Ascending aorta (tissue), 2 donors: ENCODE results near the gene NTNG2. TPM values are rescaled to one million over a fixed set of nuclear protein-coding genes. Genes with fewer than 3 reads are reported as not detected.
A peak's percentile ranks its signal among the peaks of the same experiment; 100 is the strongest.

Experiments
- DNase-seq, 2 donors: peaks; one replicate each; pipeline ENCODE4 v3.0.0-alpha.2; 2019; ENCODE audit warnings: low spot score in 2 of 2
- H3K27ac ChIP-seq, 2 donors: fragments of 200-600 bp; sonication (generic); one replicate each; pipeline ENCODE4 v1.5.1; 2016 to 2017; ENCODE audit warnings: mild to moderate bottlenecking in 1 of 2
- H3K27me3 ChIP-seq: fragments of 200-600 bp; sonication (generic); one replicate; pipeline ENCODE4 v1.5.1; 2017
- H3K36me3 ChIP-seq, 2 donors: fragments of 200-600 bp; sonication (generic); one replicate each; pipeline ENCODE4 v1.5.1; 2016
- H3K4me1 ChIP-seq, 2 donors: fragments of 200-600 bp; sonication (generic); one replicate each; pipeline ENCODE4 v1.5.1; 2016 to 2017; ENCODE audit warnings: mild to moderate bottlenecking in 1 of 2
- H3K4me3 ChIP-seq, 2 donors: fragments of 200-600 bp; sonication (generic); one replicate each; pipeline ENCODE4 v1.5.1; 2016 to 2017; ENCODE audit warnings: mild to moderate bottlenecking in 1 of 2
- H3K9me3 ChIP-seq, 2 donors: fragments of 200-600 bp; sonication (generic); one replicate each; pipeline ENCODE4 v1.5.1; 2016
- intact Hi-C: fragments of 100-400 bp; cut with DNase I; formaldehyde crosslinking; loops from one replicate; pipeline ENCODE4 v1.15.1; 2023
- total RNA-seq: library from RNA; depleted of rRNA; stranded (reverse); fragments of >200 nt; gene quantifications from one replicate; pipeline ENCODE4 v1.1.0, GENCODE V29; 2016
- TF ChIP-seq, protein P1 (sequence below), 3 experiments: fragments of 200-600 bp in 2 of 3; fragments of 450-650 bp in 1 of 3; sonication (generic) in 2 of 3; IDR thresholded peaks; one replicate each; pipeline ENCODE4 v1.5.1; 2016 to 2019; ENCODE audit warnings: antibody characterized with exemption in 3 of 3, mild to moderate bottlenecking in 1 of 3, moderate library complexity in 1 of 3

Gene NTNG2
- total RNA-seq, 1 donor from 2014 or later: 5.9 TPM

DNA sequence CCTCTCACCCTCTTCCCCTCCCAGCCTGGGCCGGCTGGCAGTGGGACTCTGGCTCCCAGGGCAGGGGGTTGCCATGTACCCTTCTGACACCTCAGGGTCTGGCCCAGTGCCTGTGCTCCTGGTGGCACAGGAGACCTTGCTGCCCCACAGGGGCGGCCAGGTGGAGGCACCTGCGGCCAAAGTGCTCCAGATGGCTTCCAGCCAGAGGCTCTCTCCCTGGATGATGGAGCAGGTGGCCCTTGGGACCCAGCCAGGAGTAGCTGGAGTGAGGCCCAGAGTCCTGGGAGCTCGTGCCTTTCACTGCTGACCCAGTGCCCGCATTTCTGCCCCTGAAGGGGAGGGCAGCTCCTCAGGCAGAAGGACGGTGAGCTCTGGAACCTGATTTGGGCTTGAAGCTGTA is 87.3 kb downstream of the NTNG2 start:
- Histone ChIP-seq H3K27me3 (no peaks in the 10 kb centered on the region), H3K27ac (no peak overlapping the region), H3K4me1 (no peaks in the 10 kb centered on the region), H3K9me3 (no peaks in the 10 kb centered on the region), H3K4me3 (no peak overlapping the region), H3K36me3 (no peaks in the 10 kb centered on the region)
- TF ChIP-seq, protein P1, sequence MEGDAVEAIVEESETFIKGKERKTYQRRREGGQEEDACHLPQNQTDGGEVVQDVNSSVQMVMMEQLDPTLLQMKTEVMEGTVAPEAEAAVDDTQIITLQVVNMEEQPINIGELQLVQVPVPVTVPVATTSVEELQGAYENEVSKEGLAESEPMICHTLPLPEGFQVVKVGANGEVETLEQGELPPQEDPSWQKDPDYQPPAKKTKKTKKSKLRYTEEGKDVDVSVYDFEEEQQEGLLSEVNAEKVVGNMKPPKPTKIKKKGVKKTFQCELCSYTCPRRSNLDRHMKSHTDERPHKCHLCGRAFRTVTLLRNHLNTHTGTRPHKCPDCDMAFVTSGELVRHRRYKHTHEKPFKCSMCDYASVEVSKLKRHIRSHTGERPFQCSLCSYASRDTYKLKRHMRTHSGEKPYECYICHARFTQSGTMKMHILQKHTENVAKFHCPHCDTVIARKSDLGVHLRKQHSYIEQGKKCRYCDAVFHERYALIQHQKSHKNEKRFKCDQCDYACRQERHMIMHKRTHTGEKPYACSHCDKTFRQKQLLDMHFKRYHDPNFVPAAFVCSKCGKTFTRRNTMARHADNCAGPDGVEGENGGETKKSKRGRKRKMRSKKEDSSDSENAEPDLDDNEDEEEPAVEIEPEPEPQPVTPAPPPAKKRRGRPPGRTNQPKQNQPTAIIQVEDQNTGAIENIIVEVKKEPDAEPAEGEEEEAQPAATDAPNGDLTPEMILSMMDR (IDR thresholded peaks at IDR 0.05): no peak
- peak in 1 of 2 donors; percentile 47 for DNase-seq
- intact Hi-C loops: no loop called here

GRCh38 chr9:132249690-132250089 is 87.8 kb downstream of the NTNG2 start:
- Histone ChIP-seq H3K9me3 (no peaks in the 10 kb centered on the region), H3K27ac (no peak overlapping the region), H3K4me3 (no peak overlapping the region), H3K4me1 (no peaks in the 10 kb centered on the region), H3K27me3 (no peaks in the 10 kb centered on the region), H3K36me3 (no peaks in the 10 kb centered on the region)
- TF ChIP-seq, protein P1 (IDR thresholded peaks at IDR 0.05): no peak
- intact Hi-C loops: no loop called here
- no peak for DNase-seq

GRCh38 chr9:132250324-132251262 is 88.7 kb downstream of the NTNG2 start:
- peak in 1 of 2 donors; percentile 49 for DNase-seq
- Histone ChIP-seq H3K4me1 (no peaks in the 10 kb centered on the region), H3K9me3 (no peaks in the 10 kb centered on the region), H3K27ac (no peak overlapping the region), H3K27me3 (no peaks in the 10 kb centered on the region), H3K36me3 (no peaks in the 10 kb centered on the region), H3K4me3 (no peak overlapping the region)
- TF ChIP-seq, protein P1 (IDR thresholded peaks at IDR 0.05): no peak
- intact Hi-C loops: no loop called here

DNA sequence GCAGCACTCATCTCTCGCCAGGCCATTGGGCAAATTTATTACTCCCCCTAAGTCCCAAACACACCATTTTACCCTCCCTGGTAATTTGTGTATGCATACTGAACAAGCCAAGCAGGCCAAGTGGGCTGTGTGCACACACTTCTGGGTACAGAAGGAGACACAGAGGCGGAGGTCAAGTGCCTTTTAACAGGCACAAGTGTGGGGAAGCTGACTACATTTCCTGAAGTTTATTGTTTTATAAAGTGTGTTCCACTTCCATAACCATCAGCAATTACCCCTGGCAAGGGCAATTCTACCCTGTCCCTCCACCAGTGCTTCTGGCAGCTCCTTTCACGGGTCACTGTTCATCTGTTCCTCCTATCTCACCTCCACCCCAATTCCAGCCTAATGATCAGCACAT is 99.0 kb downstream of the NTNG2 start:
- no peak overlapping the region for H3K27ac ChIP-seq
- TF ChIP-seq, protein P1 (IDR thresholded peaks at IDR 0.05): no peak
- intact Hi-C loops: no loop called here
- no peak overlapping the region for H3K4me3 ChIP-seq
- no peaks in the 10 kb centered on the region for H3K9me3 ChIP-seq
- peaks cover 20 to 50% of the 10 kb centered on the region in 2 donors for H3K36me3 ChIP-seq
- peak in 1 of 2 donors; percentile 41 for DNase-seq
- no peaks in the 10 kb centered on the region for H3K27me3 ChIP-seq
- H3K4me1 ChIP-seq: no peaks in the 10 kb centered on the region

GRCh38 chr9:132266017-132266416 is 104.2 kb downstream of the NTNG2 start:
- intact Hi-C loops: no loop called here
- Histone ChIP-seq H3K9me3 (no peaks in the 10 kb centered on the region), H3K27ac (no peak overlapping the region), H3K27me3 (no peaks in the 10 kb centered on the region), H3K4me1 (no peaks in the 10 kb centered on the region), H3K4me3 (no peak overlapping the region), H3K36me3 (peaks cover 54 to 92% of the 10 kb centered on the region in 2 donors)
- DNase-seq: no peak
- TF ChIP-seq, protein P1 (IDR thresholded peaks at IDR 0.05): no peak
